GM21717 (cell line): ENCODE measurements around the gene KATNAL2.
A peak's percentile ranks its signal among the peaks of the same experiment; 100 is the strongest.
"Not testable (repeated sequence)": the region's sequence is repeated elsewhere in the genome, so short reads cannot be mapped to it uniquely, and the experiment has no call there.

Experiments used
- ATAC-seq: cut with Tn5 transposase; IDR thresholded peaks from one replicate; pipeline ENCODE4 v1.9.1; 2021; ENCODE audit warnings: mild to moderate bottlenecking, moderate library complexity; ENCODE audit not compliant: unreplicated experiment

KATNAL2 gene

GRCh38 chr18:47032945-47033344 lies 115.5 kb downstream of the KATNAL2 start:
- no peak for ATAC-seq

GRCh38 chr18:47034591-47034990 lies 117.2 kb downstream of the KATNAL2 start:
- ATAC-seq = not testable (repeated sequence)

DNA sequence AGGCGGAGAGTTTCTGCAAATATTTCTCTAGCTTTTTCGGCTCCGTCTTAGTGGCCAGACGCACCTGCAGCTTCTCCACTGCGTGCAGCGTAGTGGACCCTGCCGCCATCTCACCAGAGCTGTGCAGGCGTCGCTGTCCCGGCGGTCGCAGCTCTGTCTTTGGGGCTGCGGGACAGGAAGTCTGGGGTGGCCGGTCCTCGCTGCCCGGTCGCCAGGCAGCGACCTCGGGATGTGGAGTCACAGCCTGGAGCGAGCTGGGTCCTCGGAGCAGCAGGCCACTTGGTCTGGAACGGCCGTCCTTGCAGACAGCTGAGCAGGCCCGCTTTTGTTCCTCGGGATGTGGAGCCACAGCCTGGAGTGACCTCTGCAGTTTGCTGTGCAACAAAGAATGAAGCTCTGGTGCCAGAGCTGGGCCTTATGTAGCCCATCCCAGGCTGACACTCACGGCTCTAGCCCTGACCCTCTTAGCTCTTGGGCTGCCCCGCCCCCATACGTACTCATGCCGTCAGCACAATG lies 117.8 kb downstream of the KATNAL2 start, which contains the start of gene ELOA2:
Gene ELOA2, minus strand, starts transcription at position 466 of the 516 bp plus-strand sequence. Its CDS starts 357 bp downstream, at position 109.
- ATAC-seq = no peak

- ATAC-seq = no peak
Observed at GRCh38 chr18:47036298-47036874, 119.0 kb downstream of the KATNAL2 start.

GRCh38 chr18:47036927-47037578 lies 119.7 kb downstream of the KATNAL2 start:
- peak; percentile 67 for ATAC-seq

DNA sequence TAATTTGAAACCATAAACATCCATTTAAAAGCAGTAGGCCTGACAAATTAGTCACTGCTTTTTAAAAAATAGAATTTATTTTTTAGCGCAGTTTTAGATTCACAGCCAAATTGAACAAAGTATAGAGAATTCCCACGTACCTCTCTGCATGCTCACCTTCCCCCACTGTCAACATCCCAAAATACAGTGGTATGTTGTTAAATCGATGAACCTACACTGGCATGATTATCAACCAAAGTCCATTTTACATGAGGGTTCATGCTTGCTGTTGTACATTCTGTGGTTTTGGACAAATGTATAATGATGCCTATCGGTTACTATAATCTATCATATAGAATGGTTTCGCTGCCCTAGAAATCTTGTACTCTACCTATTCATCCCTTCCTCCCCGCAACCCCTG lies 123.6 kb downstream of the KATNAL2 start:
- ATAC-seq = no peak

GRCh38 chr18:47050468-47050867 lies 133.1 kb downstream of the KATNAL2 start:
- ATAC-seq = no peak

DNA sequence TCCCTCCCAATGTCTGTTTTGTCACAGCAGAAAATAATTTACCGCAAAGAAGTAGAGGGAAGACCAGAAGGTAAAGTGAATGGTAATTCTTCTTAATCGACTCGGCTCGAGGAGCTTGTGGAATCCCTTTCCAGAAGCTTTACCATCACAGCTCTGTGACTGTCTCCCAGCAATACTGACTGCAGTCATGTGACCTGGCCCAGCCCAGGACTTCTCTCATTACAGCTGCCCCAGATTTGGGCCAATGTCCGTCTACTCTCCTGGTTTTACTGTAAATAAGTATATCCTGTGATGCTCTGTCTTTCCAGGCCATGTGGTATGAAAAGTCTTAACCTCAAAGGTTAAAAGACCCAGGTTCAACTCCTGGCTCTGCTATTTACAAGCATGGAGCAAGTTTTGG lies 137.0 kb downstream of the KATNAL2 start:
- ATAC-seq = no peak

DNA sequence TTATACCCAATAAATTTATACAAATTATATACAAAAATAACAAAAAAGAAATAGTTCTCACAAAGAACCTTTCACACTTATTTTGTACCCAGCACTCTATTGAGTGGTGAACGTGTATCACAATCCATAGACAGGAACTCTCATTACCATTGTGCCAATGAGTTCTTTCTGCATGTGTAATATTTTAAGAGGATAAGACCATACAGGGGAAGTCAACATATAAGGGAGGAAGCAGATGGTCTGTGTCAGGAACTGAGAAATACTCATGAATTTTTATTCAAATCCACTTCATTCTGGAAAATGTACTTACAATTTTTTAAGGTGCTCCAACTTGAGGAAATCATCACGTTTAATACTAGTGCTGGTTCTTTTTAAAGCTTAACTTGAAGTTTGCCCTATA lies 145.1 kb downstream of the KATNAL2 start:
- no peak for ATAC-seq

DNA sequence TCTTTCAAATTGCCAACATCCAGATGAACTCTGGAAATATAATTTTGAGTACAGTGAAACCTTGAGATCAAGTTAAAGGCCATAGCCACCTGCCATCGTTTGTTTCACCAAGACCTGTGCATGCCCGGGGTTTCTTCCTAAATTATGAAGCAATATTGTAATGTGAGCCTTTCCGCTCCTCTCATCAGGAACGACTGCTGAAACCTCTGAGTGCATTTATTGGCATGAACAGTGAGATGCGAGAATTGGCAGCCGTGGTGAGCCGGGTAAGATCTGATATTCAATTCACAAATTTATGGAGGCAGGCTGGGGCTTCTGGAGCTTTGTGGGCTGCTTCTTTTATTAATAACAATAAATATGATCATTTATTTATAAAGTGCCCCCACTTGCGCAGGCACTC lies 145.7 kb downstream of the KATNAL2 start:
- ATAC-seq = no peak

DNA sequence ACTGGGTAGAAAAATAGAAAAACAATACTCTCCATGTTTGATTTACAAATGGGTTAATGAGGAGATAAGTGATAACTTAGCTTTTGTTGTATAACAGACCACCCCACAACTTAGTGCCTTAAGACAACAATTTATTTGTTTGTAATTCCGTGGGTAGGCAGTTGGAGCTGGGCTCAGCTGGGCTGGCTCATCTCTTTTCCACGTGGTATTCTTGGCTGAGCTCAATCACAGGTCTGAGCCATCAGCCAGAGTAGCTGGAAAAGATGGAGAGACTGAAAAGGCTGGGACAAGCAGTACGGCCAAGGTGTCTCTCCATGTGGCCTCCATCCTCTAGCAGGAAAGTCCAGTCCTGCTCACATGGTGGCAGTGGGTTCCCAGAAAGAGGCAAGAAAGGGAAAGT lies 150.2 kb downstream of the KATNAL2 start:
- ATAC-seq = no peak

GRCh38 chr18:47075098-47075883 lies 157.9 kb downstream of the KATNAL2 start:
- ATAC-seq = no peak

GRCh38 chr18:47077111-47077510 lies 159.7 kb downstream of the KATNAL2 start:
- no peak for ATAC-seq

- ATAC-seq = no peak
Observed at GRCh38 chr18:47080872-47081271, 163.5 kb downstream of the KATNAL2 start.

DNA sequence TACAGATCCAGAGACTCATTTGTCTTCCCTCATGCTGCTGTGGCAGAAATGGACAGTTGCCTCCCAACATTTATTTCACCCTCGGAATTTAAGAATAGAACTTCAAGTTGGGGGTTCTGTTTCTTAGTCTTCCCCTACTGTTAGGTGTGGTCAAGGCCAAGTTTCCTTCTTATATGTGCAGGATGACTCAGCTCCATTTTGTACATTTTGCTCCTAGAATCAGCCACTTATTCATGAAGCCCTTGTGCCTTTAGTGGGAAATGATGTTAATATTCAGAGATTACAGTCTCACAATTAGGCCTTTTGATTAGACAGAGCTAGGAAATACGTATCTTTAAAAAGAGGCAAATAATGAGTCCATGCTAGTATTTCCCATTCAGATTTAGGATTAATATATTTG lies 164.2 kb downstream of the KATNAL2 start:
- ATAC-seq = no peak

DNA sequence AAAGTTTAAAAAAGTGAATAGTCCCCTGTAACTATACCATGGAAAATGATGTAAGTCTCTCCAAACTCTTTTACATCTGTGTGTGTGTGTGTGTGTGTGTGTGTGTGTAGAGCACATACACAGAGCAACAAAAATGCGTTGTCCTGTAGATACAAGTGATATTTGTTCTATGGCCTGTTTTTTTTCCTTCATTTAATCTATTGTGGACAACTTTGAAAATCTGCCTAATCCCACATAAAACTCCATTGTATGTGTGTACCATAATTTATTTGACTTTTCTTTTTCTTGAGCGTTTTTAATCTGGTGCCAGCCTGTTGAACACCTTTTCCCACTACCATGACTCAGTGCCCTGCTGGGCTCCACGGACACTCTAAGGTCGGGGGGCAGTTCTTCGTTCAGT lies 170.3 kb downstream of the KATNAL2 start:
- ATAC-seq = no peak

- ATAC-seq = no peak
Observed at GRCh38 chr18:47095810-47096209, 178.4 kb downstream of the KATNAL2 start.

DNA sequence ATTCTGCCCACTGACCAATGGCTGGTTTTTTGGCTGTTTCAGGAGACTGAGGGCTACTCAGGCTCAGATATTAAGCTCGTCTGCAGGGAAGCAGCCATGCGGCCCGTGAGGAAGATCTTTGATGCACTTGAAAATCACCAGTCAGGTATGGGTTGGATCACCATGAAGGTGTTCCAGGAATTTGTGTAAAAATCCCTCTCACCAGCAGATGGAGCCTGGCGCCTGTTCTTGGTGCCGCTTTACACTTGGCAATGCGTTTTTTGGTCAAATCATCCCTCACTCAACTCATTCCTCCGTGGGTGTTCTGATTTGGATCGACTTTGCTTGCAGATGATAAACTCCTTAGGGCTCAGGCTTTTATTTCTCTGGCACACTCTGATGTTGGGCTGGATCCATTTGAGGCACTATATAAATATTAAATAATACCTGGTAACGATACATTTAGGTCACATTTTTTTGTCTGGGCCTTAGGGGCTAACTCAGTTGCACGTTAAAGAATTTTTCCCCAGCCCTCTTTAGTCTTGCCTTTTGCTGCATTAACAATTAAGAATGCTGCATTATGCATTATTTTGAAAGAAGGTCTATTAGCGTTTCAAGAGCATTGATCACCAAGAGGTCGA lies 182.9 kb downstream of the KATNAL2 start:
- ATAC-seq = no peak

- no peak for ATAC-seq
Observed at GRCh38 chr18:47108373-47108772, 191.0 kb downstream of the KATNAL2 start.

DNA sequence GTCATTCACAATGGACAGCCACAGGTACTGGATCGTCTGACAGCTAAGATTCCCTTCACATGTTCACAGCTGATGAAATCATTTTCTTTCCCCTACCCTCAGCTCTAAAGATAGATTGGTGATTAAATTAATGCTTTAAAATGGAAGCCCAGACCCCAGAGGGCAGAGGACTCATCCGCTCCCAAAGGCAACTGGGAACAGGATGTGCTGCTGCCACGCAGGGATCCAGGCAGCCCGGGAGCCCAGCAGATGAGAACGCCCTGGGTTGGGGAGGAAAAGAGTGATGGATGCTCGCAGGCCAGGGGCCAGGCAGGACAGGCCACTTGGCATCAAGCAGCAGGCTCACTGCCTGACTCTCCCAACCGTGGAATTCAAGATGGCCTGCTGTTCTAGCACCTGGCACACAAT lies 191.6 kb downstream of the KATNAL2 start:
- ATAC-seq = no peak

DNA sequence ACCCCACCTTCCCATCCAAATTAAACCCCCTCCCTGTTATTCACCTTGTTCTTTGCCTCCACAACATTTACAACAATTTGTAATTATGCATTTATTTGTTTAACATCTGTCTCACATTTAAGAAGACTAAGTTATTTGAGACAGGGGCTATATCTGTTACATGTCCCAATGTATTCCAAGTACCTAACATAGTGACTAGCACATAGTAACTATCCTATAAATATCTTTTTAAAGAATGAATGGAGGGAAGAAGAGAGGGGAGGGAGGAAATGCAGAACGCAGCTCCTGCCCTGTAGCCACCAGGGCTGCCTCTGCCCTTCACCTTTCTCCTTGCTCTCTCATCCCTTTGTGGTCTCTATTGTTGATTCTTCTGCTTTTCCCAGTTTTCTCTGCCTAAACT lies 192.3 kb downstream of the KATNAL2 start:
- no peak for ATAC-seq
